Activated CD4-positive, CD25-positive, alpha-beta regulatory T cell treated with anti-CD3 and anti-CD28 coated beads, Interleukin-2, amount 50 U/mL, for 72 hours (primary cell): ENCODE results near the gene BCHE.

ENCODE experiments used
- DNase-seq: peaks from one replicate; pipeline ENCODE4 v3.0.0; 2021

Gene BCHE

DNA sequence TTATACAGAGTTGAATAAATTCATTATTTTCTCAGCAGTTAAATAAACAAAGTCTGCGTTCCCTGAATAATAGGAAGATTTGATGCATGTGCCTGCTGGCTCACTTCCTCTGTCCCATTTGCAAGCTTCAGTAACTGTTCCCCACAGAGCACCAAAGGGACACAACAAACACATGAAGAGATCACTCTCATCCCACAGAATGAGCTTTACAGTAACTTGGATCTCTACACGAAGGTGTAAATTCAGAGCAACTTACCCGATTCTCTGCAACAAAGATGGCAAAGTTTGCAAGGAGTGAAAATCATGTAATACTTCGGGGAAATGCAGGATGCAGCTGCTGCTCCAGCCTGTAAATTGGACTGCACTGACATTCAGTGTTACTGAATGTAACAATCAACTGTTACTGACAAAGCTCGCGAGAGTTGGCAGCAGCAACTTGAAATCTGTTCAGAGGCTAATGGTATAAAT is at the start of gene BCHE:
Gene BCHE (minus strand): TSS at position 366 of the 468 bp plus-strand sequence. CDS start 6,390 bp downstream, outside the sequence.
- no peak for DNase-seq

- no peak for DNase-seq
These were observed 48.5 kb upstream of the BCHE start for GRCh38 chr3:165885558-165886270.

DNA sequence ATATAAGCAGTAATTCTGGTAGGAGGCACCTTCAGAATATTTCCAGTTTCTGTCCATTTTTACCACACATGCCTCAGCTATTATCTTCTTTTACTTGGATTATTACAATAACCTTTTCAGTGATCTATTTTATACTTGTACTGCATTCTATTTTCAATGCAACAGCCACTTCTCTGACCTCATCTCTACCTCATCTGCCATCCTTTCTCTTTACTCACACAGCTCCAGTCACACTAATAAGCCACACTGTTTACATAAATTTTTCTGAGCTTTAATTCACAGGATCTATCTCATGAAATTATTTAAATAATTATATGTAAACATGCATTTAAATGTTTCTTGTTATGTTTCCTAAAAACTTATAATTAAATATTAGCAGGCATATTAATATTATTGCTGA is 47.3 kb upstream of the BCHE start:
- no peak for DNase-seq

- no peak for DNase-seq
These were observed 46.7 kb upstream of the BCHE start for GRCh38 chr3:165883863-165884478.

DNA sequence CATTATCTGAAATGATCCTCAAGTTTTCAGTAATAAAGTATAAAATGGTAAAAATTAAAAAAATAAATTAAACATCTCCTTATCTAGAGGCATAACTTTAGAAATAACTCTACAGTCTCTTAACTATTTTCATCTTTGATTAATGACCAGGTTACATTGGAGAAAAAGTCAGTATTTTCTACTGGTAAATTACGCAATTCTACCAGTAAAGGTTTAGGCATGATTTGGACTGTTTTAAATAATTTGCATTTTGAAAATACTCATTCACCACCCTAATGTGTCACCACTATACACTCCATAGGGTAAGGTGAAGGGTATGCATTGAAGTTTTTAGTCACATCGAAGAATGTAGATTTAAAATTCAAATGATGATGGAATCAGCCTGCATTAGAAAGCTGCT is 45.9 kb upstream of the BCHE start:
- no peak for DNase-seq

DNA sequence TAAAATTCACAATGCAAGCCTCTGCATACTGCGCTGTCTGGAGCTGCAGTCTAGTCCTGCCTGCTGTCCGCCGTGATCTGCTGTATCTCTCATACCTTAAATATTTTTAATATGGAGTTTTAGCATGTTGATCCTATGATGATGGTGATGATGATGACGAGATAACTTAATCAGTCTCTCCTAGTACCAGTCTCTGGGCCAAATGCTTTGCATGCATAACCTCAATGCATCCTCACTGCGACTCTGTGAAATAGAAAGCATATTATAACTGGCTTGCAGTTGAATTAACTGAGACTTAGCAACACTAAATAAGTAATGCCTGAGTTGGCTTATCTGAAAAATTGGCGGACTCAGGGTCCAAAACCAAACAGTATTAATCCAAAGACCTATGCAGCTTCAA is 38.4 kb upstream of the BCHE start:
- no peak for DNase-seq

GRCh38 chr3:165874663-165875489 is 37.7 kb upstream of the BCHE start:
- DNase-seq, result no peak

GRCh38 chr3:165868088-165868487 is 30.9 kb upstream of the BCHE start:
- no peak for DNase-seq

GRCh38 chr3:165859061-165859460 is 21.8 kb upstream of the BCHE start:
- no peak for DNase-seq

DNA sequence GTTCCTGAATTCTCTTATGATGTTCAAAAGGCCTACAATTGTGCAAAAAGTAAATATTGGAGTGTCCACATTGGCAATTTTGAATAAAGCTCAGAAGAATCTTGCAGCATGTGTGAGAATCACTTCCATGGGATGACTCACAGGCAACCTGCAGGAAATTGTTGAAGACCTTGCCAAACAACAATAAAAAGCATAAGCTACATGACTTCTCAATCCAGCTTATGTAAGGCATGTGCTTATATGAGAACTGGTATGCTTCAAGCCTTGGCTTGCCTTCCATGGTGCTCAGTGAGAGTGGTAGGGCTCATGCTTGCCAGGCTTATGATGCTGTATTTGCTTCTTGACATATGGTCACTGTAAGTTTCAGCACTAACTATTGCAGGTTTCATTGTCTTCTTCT is 18.4 kb upstream of the BCHE start:
- no peak for DNase-seq

- DNase-seq, result no peak
These were observed 17.5 kb upstream of the BCHE start for GRCh38 chr3:165854696-165855095.

DNA sequence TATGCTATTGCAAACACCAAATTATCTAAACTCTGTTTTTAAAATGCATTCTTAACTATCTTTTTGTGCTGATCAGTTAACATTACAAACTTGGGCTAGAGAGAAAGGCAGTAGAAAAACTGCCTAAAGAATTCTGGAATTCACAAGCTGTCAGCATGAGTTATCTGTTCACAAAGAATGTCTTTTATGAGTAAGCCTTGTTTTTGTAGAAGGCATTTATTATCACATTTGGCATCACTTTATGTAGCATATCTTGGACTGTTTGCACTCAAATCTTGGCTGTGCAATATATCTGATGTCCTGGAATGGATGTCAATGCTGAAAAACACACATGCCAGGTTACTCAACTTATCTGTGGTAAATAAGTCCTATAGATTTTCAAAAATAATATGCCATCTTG is 15.5 kb upstream of the BCHE start:
- no peak for DNase-seq

- no peak for DNase-seq
These were observed 15.0 kb upstream of the BCHE start for GRCh38 chr3:165852191-165852590.

- DNase-seq, result no peak
These were observed 8.8 kb upstream of the BCHE start for GRCh38 chr3:165846056-165846455.

- DNase-seq, result no peak
These were observed 2.3 kb upstream of the BCHE start for GRCh38 chr3:165839296-165840076.

GRCh38 chr3:165837801-165838200 is 578 bp upstream of the BCHE start:
- no peak for DNase-seq

DNA sequence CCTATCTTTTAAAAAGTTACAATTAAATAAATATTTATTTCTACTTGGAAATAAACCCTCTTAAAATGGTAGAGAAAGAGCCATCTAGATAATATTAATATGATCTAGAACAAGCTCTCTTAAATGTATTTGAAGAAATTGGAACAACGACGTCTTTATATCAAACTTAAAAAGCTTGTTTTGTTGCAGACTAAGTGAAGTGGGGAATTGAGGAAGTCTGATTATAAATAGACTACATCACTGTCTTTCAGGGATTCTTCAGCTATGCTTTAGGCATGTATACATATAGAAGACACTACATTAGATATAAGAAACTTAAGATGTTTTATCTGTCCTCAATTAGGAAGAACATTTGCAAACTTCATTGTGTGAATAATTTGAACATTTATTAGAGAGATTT is 1.8 kb downstream of the BCHE start:
- no peak for DNase-seq

GRCh38 chr3:165830746-165831145 is 6.5 kb downstream of the BCHE start:
- no peak for DNase-seq

DNA sequence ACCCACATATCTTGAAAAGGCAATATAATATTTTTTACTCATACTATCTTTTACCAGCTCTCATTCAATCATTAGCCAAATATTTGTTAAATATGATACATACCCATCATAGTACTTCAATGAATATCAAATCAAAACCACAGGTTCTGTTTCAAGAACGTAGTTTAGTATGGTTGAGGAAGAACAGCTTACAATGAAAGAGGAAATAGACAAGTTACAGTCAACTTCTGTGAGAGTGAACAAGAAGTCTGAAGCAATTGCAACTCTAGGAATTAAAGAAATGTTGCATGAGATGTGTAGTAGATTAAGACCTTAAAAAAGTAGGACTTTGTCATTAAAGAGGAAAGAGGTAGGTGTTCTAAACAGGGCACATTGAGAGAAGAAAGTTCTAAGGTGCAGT is 9.3 kb downstream of the BCHE start:
- no peak for DNase-seq

- no peak for DNase-seq
These were observed 10.0 kb downstream of the BCHE start for GRCh38 chr3:165827233-165827632.

- no peak for DNase-seq
These were observed 16.5 kb downstream of the BCHE start for GRCh38 chr3:165820671-165821123.

DNA sequence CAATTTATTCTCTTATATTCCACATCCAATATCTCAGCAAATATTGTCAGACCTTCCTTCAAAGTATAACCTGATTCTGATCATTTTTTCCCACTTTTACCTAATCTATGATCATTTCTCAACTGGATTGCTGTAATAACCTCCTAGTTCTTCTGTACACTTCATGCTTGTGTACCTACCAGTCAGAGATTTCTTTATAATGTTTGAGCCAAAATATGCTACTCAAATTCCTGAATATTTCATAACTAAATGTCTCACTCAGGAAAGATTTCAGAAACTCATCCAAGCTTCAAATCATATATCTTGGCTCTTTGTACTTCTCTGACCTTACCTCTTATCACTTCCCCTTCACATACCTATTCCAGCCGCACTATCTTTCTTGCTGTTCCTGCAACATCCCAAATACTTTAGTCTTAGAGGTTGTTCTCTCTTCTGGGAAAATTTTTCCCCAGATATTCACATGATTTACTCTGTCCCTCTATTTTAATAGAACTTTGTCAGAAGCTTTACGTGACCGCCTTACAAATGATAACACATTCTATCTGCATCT is 20.0 kb downstream of the BCHE start:
- no peak for DNase-seq

- no peak for DNase-seq
These were observed 21.0 kb downstream of the BCHE start for GRCh38 chr3:165816209-165816608.
